Subcutaneous adipose tissue (tissue), 4 donors: Measurements from ENCODE around the gene CLK3. TPM values are rescaled to one million over a fixed set of nuclear protein-coding genes. Genes with fewer than 3 reads are reported as not detected.

ENCODE experiments used
- total RNA-seq, 4 donors: library from RNA; depleted of rRNA; stranded (reverse); fragments of >200 nt; gene quantifications; one replicate each; pipeline ENCODE4 v1.1.0, GENCODE V29; 2016
- TF ChIP-seq, protein P1 (sequence below): fragments of 450-650 bp; IDR thresholded peaks from one replicate; pipeline ENCODE4 v1.5.1; 2016; ENCODE audit warnings: low read depth, mild to moderate bottlenecking, control low read depth, antibody characterized with exemption, moderate library complexity

Gene CLK3
- total RNA-seq: 100 to 1,000 TPM in 2 of 4 donors, 10 to 100 TPM in 2; 53.6 to 159 (median 103) TPM

DNA sequence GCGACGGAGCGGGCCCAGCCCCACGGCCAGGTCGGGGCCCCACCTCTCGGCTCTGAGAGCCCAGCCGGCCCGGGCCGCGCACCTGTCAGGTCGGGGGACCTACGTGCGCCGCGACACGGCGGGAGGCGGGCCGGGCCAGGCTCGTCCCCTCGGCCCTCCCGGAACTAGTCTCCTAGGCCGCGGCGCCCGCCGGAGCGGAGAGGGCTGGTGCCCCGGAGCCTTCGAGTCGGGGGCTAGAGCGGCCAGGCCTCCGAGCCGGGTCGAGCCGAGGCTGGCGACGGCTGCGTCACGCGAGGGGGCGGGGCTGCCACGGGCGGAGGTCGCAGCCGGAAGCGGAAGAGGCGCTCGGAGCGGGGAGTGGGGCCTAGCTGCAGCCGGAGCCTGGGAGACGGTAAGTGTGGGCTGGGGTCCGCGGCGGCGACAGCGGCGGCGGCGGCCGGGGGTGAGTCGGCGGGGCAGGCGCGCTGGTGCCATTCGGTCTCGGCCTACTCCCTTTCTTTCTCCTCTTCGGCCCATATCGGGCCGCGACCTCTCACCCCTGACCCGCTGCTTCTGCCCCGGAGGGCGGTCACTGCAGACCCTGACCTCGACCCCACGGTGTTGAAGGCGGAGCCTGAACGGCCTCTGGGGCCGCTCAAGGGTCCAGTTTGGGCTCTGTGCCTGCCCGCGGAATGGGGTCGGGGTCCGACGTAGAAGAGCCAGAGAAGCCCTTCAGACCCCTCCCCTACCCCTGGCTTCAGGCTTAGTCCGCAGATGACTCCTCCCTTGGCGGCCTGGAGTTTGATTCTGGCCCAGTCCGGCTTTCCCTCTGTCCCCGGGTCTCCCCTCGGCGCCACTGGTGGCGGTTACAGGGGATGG is at the start of gene CLK3:
Gene CLK3, plus strand, starts transcription at position 329 of the 858 bp plus-strand sequence. CDS start 3,361 bp downstream, outside the sequence.
- TF ChIP-seq, protein P1, sequence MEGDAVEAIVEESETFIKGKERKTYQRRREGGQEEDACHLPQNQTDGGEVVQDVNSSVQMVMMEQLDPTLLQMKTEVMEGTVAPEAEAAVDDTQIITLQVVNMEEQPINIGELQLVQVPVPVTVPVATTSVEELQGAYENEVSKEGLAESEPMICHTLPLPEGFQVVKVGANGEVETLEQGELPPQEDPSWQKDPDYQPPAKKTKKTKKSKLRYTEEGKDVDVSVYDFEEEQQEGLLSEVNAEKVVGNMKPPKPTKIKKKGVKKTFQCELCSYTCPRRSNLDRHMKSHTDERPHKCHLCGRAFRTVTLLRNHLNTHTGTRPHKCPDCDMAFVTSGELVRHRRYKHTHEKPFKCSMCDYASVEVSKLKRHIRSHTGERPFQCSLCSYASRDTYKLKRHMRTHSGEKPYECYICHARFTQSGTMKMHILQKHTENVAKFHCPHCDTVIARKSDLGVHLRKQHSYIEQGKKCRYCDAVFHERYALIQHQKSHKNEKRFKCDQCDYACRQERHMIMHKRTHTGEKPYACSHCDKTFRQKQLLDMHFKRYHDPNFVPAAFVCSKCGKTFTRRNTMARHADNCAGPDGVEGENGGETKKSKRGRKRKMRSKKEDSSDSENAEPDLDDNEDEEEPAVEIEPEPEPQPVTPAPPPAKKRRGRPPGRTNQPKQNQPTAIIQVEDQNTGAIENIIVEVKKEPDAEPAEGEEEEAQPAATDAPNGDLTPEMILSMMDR: no peak

DNA sequence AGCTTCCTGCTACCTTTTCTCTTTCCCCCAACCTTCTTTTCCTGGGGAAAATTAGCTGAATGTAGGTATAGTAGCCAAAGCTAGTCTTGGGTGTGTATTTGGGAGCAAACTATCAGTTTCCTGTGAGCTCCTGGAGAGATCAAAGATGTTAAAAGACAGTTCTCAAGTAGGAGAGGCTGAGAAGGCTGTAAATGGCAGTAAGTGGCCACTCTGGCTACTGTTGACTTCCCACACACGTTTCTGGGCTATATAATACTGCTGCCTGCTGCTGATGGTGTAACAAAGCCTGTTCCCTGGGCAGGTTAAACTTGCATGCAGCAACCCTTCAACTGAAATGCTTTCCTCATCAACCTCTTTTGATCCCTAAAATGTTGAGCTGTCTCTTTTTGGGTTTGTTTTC is 47.0 kb upstream of the CLK3 start:
- TF ChIP-seq, protein P1: no peak

DNA sequence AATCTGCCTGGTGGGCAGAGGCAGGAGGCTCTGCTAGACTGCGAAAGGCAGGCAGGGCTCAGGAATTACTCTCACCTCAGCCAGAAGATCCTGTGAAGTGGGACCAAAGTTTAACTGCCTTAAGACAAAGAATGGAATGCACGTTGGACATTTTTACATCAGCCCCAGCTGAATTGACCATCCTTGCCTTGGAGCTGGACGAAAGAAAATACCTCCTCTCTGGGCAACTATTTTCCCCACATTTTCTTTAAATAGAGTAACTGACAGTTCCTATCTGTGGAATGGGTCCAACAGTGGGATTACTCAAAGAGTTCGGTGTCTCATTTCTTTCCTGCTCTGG is 45.9 kb upstream of the CLK3 start:
- TF ChIP-seq, protein P1: no peak

DNA sequence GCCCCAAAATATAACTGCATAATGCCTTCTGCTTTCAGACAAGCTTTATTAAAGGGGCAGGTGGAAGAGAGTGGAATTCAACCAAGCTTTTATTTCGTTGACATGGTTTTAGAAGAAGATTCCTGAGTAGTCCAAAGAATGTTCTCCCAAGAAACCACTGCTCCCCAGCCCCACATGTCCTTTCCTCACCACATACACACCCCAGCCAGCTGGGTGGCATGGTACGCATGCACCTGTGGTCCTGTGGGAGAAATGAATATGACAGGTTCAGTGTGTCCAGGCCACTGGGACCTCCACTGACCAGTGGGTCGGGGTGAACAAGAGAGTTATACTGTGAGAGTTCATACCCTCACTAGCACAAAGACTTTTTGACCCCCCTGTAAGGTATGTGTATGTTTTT is 44.4 kb upstream of the CLK3 start:
- TF ChIP-seq, protein P1: no peak

DNA sequence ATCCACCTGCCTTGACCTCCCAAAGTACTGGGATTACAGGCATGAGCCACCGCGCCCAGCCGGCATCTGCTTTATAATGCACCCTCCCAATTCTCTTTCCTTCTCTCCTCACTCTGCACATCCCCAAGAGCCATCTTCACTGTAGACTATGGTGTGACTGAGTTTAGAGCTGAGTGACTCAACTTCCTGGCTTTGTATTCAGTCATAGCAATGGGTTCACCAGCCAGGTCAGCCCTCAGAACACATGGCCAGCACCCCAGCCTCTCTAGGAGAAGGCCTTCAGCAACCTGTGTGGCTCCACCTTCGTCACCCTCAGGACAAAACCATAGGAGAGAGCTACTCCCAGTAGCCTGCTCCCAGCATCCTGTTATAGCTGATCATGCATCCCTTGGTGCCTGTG is 41.6 kb upstream of the CLK3 start:
- TF ChIP-seq, protein P1: no peak

DNA sequence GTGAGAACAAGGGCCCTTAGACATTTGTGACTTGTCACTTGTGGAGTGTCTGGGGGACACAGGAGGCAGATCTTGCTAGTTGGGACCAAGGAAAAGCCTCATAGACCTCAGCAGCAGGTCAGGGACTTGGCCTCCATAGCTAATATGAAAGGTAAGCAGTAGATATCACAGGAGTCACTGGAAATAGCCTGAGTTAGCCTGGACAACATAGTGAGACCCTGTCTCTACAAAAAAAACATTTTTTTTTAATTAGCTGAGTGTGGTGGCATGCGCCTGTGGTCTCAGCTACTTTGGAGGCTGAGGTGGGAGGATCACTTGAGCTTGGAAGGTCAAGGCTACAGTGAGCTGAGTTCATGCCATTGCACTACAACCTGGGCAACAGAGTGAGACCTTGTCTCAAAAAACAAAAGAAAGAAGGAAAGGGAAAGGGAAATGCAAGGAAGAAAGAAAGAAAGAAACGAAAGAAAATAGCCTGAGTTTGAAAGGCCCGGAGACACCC is 37.1 kb upstream of the CLK3 start:
- TF ChIP-seq, protein P1: no peak

DNA sequence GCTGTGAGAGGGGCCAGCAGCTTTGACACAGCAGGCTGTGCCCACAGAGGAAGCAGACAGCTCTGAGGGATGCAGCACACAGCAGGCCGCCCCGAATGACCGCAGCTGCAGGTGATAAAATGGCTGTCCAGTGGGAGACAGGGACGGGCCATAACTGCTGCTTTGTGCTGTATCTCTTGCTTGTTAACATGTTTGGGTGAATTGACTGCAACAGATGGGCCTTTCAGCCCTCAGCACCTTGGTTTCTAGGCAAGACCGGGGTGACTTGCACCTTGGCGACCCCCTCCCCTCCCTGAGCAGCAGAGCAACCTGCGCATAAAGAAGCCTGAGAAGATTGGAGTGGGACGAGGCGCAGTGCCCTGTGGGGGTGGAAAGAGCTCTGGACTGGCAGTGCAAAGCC is 36.6 kb upstream of the CLK3 start:
- TF ChIP-seq, protein P1: no peak
